GM19193 (cell line): ENCODE data around the gene VRTN.

ENCODE experiments used
- POLR2A ChIP-seq: IDR thresholded peaks from 4 replicates; pipeline ENCODE4 v1.6.1; 2011; ENCODE audit not compliant: insufficient read depth, insufficient read length; ENCODE audit errors: extremely low read depth

Gene VRTN

DNA sequence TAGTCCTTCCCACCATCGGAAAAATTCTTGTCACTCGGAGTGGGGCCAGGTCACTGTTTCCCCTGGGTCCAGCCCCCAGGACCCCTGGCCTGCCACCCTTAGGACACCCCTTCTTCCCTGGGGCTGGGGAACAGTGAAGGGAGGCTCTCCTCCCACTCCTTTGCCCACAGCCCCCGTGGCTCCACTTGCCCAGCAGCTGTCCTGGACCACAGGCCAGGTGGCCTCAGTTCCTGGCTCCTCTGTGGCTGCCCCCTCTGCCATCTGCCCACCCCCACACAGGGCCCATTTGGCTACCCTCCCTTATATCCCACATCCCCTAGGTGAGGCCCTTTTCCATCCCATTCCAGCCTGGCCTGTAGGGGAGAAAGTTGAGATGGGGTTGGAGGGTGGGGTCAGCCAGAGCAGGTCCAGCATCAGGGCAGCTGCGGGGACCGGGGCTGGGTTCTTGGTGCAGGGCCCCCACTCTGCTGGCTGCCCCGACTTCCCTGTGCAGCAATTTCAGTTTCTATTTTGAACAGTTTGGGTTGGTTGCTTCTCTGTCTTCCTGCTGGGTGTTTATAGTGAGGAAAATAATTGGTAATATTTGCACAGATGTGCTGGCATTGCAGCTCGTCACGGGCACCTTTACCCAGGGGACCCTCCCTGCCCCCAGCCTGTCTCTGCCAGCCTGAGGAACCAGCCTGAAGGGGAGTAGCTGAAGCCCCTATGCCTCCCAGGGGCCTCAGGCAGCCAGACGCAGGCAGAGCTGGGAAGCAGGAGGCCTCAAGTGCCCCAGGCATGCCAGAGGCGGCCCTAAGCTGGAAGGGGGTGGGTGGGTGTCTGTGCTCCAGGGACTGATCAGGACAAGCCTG lies 54.4 kb downstream of the VRTN start:
- TF ChIP-seq POLR2A, result no peak

- no peak for TF ChIP-seq POLR2A
Measured at GRCh38 chr14:74403619-74404417, 55.5 kb downstream of the VRTN start.

- TF ChIP-seq POLR2A, result no peak
Measured at GRCh38 chr14:74404435-74404834, 56.2 kb downstream of the VRTN start.

- no peak for TF ChIP-seq POLR2A
Measured at GRCh38 chr14:74405663-74406062, 57.4 kb downstream of the VRTN start.

GRCh38 chr14:74407021-74407800 lies 58.9 kb downstream of the VRTN start:
- TF ChIP-seq POLR2A, result no peak

DNA sequence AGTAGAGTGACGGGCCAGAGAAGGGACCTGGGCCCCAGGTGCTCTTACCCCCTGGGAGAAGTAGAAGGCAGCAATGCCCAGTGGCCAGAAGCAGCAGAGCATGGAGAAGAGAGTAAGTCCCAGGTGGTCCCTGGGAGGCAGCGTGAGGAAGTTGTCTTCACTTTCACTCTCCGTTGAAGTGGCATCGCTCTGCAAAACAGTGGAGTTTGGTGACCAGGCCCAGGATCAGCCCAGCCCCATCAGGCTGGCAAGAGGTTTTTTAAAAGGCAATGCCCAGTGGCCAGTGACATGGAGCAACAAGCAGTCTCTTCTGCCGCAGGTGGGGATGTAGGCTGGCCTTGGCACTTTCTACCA lies 59.5 kb downstream of the VRTN start:
- no peak for TF ChIP-seq POLR2A

- no peak for TF ChIP-seq POLR2A
Measured at GRCh38 chr14:74408870-74409269, 60.6 kb downstream of the VRTN start.

DNA sequence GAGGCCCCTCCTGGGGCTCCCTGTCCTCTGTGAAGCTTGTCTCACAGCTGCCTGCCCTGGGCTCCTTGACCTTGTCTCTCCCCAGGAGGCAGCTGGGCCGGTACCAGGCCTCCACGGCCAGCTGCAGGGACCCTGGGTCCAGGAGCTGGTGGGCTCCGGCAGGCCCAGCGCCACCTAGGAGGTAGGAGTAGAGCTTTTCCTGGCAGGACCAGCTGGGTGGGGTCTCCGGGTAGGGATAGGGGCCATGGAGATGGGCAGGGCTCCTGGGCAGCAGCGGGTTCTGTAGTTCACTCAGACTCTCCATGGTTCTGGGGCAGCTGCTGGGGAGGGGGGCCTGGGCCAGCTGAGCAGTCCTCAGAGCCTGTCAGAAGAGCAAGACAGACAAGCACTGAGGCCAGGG lies 61.2 kb downstream of the VRTN start:
- no peak for TF ChIP-seq POLR2A
